PC-3 (cell line): ENCODE measurements around the gene PLXNA1.

Source experiments
- EZH2 ChIP-seq: fragments of 300-600 bp; sonication (generic); IDR thresholded peaks from one replicate; pipeline ENCODE4 v1.6.1; 2017; ENCODE audit warnings: antibody characterized with exemption, mild to moderate bottlenecking, low read length; ENCODE audit not compliant: unreplicated experiment
- TF ChIP-seq, protein P1 (sequence below): fragments of 300-600 bp; sonication (generic); conservative IDR thresholded peaks from 2 replicates; pipeline ENCODE4 v1.5.1; 2017; ENCODE audit warnings: antibody characterized with exemption, low read depth, mild to moderate bottlenecking, low read length

DNA sequence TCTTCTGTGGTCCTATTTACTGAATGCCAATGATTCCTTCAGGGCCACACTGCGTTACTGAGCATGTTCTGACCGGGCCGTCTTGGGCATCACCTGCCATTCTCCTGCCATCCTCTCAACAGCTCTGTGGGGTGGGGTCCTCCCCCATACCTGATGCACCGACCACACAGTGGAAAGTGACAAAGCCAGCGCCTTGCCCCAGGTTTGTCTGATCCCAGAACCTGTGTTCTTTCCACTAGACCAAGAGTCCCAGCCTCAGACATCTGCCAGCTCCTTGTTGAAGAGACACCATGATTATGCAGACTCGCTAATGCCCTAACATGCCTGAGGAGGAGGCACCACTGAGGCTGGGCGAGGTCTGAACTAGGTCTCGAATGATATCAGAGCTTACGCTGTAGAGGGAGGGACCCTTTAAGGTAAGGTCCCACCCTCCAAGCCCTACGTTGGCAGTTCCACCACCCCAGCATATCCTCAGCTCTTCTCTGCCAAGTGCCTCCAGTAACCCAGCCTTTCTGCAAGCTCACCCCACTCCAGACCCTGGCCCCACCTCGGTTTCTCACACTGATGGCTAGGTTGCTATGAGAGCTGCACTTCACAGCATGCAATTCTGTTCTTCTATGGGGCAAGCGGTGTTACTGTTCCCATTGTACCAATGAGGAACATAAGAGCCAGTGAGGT lies 29.8 kb upstream of the PLXNA1 start:
- TF ChIP-seq EZH2 = no peak
- TF ChIP-seq, protein P1, sequence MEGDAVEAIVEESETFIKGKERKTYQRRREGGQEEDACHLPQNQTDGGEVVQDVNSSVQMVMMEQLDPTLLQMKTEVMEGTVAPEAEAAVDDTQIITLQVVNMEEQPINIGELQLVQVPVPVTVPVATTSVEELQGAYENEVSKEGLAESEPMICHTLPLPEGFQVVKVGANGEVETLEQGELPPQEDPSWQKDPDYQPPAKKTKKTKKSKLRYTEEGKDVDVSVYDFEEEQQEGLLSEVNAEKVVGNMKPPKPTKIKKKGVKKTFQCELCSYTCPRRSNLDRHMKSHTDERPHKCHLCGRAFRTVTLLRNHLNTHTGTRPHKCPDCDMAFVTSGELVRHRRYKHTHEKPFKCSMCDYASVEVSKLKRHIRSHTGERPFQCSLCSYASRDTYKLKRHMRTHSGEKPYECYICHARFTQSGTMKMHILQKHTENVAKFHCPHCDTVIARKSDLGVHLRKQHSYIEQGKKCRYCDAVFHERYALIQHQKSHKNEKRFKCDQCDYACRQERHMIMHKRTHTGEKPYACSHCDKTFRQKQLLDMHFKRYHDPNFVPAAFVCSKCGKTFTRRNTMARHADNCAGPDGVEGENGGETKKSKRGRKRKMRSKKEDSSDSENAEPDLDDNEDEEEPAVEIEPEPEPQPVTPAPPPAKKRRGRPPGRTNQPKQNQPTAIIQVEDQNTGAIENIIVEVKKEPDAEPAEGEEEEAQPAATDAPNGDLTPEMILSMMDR = no peak
